HEK293T (cell line): ENCODE results near the gene GSN.

Experiments
- BHLHE40 ChIP-seq: fragments of 450-650 bp; IDR thresholded peaks from 2 replicates; pipeline ENCODE4 v1.6.1; 2016; ENCODE audit warnings: mild to moderate bottlenecking, moderate library complexity, borderline replicate concordance
- NFRKB ChIP-seq: fragments of 450-650 bp; IDR thresholded peaks from 2 replicates; pipeline ENCODE4 v1.6.1; 2016; ENCODE audit warnings: mild to moderate bottlenecking, moderate library complexity
- SP1 ChIP-seq: fragments of 450-650 bp; IDR thresholded peaks from 2 replicates; pipeline ENCODE4 v1.6.1; 2017

- TF ChIP-seq BHLHE40: no peak
- no peak for TF ChIP-seq SP1
- TF ChIP-seq NFRKB: no peak
These were observed 95.1 kb downstream of the GSN start for GRCh38 chr9:121362813-121363621.
